Fibroblast of skin of abdomen (primary cell): ENCODE measurements around the gene HSD17B4.
"Not testable (repeated sequence)": the region's sequence is repeated elsewhere in the genome, so short reads cannot be mapped to it uniquely, and the experiment has no call there.

Experiments used
- DNase-seq: peaks from one replicate; pipeline ENCODE4 v3.0.0-alpha.2; 2013

The HSD17B4 gene

GRCh38 chr5:119480629-119481028, 28.3 kb downstream of the HSD17B4 start:
- not testable (repeated sequence) for DNase-seq

- DNase-seq: no peak
These were observed 30.9 kb downstream of the HSD17B4 start for GRCh38 chr5:119483155-119483554.

- DNase-seq: no peak
These were observed 32.6 kb downstream of the HSD17B4 start for GRCh38 chr5:119484884-119485283.

- no peak for DNase-seq
These were observed 49.4 kb downstream of the HSD17B4 start for GRCh38 chr5:119501671-119502179.

GRCh38 chr5:119503939-119504338, 51.6 kb downstream of the HSD17B4 start:
- not testable (repeated sequence) for DNase-seq

DNA sequence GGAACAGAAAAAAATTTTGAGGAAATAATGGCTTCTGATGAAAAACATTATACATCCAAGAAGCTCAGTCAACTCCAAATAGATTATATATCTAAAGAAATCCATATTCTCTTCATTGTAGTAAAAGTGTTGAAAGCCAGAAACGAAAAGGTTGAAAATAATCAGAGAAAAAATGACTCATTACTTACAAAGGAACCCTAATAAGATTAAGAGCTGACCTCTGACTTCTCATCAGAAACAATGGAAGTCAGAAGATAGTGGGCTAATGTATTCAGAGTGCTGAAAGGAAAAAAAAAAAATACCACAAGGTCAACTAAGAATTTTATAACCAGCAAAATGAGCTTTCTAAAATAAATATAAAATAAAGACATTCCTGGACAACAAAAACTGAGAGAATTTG, 60.0 kb downstream of the HSD17B4 start:
- no peak for DNase-seq

DNA sequence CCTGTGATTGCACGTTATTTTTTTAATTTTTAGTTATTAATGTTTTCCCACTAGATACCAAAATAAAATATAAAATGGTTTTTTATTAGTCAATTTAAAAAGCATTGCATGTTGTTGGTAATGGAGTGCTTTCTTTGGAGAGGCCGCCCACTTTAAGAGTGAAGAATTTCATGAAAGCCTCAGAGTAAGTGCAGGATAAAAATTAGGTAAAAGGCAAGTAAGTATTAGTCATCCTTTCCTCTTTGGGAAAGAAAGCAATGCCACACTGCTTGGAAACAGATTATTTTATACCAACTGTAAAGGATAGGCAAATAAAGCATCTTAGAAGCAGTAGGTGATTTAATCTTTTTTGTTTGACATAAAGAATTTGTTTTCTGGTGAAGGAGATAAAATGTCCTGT, 62.9 kb downstream of the HSD17B4 start:
- peak; percentile 4 for DNase-seq

GRCh38 chr5:119517115-119517514, 64.8 kb downstream of the HSD17B4 start:
- DNase-seq: not testable (repeated sequence)

DNA sequence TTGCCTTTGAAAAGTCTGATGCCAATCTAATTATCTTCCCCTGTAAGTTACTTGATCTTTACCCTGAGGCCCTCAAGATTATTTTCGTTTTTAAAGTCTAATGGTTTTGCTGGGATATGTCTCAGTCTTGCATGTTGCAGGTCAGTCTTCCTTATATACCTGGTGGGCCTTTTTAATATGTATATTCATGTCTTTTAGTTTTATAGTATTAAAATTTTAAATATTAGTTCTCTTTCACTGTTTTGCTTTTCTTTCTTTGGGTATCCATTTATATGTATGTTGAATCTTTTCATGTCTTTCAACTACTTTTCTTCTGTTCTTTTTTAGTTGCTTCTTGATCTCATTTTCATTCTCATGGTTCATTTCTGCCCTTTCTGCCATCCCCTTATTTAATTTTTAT, 68.9 kb downstream of the HSD17B4 start:
- DNase-seq: no peak

- DNase-seq: no peak
These were observed 70.5 kb downstream of the HSD17B4 start for GRCh38 chr5:119522841-119523240.

DNA sequence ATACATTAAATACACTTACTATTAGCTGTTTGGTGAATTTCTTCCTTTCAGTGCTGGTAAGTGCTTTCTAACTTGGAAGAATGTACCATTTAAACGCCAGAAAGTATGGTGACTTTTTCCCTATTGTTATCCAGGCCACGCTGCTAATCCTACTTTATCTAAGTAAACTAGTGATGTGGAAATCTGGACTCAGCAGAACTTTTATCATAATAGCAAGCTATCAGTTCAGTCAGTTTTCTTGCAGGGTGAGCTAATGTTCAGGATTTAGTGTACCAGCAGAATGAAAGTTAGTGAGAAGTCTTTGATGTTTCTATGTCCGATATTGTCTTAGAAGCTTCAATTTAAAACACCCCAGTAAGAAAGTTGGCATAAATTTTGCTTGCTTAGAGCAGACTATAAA, 72.2 kb downstream of the HSD17B4 start:
- DNase-seq: no peak

- peak; percentile 35 for DNase-seq
These were observed 75.1 kb downstream of the HSD17B4 start for GRCh38 chr5:119527351-119527750.

GRCh38 chr5:119529811-119530210, 77.5 kb downstream of the HSD17B4 start:
- no peak for DNase-seq

- DNase-seq: no peak
These were observed 80.3 kb downstream of the HSD17B4 start for GRCh38 chr5:119532637-119533036.

- no peak for DNase-seq
These were observed 85.4 kb downstream of the HSD17B4 start for GRCh38 chr5:119537704-119538103.

DNA sequence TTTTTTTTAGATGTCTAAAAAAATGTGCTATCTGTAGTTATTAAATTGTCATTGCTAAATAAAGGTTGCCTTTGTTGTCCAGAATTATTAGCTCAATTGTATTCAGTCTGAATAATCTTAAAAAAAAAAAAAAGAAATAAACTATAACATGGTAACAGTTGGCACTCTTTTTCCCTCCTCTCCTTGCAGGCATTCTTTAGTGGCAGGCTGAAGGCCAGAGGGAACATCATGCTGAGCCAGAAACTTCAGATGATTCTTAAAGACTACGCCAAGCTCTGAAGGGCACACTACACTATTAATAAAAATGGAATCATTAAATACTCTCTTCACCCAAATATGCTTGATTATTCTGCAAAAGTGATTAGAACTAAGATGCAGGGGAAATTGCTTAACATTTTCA, 89.4 kb downstream of the HSD17B4 start:
- DNase-seq: no peak

- no peak for DNase-seq
These were observed 99.5 kb downstream of the HSD17B4 start for GRCh38 chr5:119551819-119552218.

DNA sequence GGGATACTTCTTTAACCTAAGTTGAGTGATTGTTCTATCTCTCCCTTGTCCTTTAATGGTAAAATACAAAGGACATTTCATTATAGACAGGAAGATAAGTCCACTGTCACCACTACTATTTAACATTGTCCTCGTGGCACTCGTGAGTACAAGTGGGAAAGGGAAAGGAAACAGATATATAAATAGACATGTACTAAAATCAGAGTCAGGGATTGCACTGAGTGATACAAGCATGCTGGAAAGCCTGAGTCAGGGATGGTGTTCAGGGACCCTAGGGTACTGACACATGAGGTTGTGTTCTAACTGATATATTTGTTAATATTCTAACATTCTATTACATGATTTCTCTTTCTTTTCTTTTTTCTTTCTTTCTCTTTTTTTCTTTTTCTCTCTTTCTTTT, 102.3 kb downstream of the HSD17B4 start:
- DNase-seq: no peak

DNA sequence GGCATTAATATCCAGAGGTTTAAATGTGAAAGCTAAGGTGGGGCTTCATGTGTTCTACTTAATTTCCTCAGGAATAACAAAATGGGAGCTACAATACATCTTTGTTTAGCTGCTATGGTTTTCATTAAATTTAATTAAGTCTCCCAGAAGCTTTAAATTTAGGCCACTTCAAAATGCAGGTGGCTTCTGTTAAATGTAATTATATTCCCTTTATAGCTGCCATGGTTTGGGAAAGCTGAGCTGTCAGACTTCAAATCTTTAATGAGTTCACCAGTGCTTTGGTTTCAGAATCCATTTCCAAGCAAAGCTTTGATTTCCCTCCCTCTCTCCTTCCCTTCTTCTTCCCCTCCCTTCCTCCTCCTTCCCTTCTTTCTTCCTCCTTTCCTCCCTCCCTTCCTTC, 118.6 kb downstream of the HSD17B4 start:
- no peak for DNase-seq

GRCh38 chr5:119578937-119579336, 126.6 kb downstream of the HSD17B4 start:
- peak; percentile 2 for DNase-seq

- no peak for DNase-seq
These were observed 130.7 kb downstream of the HSD17B4 start for GRCh38 chr5:119582987-119583386.

DNA sequence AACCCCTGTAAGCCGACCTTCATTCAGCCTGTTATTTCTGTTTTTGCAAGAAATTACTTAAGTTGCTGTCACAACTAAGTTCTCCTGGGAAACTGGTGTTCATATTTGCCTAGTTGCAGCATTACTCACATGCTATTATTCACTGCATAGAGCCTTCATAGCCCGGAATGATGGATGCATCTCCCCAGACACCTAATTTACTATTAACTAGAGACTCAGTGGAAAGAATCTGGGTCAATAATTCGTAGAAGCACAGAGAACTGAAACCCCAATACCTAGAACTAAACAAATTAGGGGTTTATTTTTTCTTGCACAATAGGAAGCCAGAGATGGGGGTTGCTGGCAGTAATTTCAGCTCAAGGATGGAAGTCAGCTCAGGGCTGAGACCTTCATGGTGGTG, 131.4 kb downstream of the HSD17B4 start:
- DNase-seq: peak; percentile 21
